ENCODE results near the gene FAM153A.
"Not testable (repeated sequence)": the region's sequence is repeated elsewhere in the genome, so short reads cannot be mapped to it uniquely, and the experiment has no call there.

Gene FAM153A

DNA sequence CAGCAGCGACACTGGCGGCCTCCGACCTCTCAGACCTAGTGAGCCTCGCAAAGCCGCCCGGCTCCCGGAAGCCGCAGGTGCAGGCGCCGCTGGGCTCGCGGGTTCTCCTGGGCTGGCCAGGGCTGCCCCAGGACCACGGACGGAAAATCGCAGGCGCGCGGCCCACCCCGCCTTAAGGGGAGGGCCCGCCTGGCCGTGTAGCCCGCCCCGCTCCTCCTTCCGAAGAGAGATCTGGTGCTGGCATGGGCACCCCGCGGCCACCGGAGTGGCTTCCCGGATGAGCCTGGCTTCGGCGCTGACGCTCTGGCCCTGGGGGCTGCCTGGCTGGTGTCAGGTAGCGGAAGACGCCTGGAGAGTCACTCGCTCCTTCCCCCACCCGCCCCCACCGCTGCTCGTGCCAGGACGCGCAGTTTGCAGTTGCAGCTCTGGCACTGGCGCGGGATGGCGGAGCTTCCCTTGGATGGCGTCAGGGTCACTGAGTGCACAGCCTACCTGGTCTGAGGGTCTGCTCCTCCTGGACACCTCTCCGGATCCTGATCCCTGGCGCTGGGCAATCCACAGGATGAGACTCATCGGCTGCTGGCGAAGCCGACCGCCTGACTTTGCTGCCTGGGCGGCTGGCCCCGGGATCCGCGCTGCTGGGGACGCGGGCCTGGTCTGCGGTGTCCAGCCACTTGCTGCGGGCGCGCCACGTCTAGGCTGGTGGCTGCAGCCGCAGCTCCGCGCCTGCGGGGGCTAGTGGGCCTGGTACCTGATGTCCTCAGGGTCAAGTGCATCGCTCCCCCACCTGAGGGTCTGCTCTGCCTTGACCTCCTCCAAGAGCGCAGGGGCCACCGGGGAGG lies at the start of gene FAM153A:
Gene FAM153A (minus strand): TSS at position 108 of the 842 bp plus-strand sequence.
- TF ChIP-seq, protein P1, sequence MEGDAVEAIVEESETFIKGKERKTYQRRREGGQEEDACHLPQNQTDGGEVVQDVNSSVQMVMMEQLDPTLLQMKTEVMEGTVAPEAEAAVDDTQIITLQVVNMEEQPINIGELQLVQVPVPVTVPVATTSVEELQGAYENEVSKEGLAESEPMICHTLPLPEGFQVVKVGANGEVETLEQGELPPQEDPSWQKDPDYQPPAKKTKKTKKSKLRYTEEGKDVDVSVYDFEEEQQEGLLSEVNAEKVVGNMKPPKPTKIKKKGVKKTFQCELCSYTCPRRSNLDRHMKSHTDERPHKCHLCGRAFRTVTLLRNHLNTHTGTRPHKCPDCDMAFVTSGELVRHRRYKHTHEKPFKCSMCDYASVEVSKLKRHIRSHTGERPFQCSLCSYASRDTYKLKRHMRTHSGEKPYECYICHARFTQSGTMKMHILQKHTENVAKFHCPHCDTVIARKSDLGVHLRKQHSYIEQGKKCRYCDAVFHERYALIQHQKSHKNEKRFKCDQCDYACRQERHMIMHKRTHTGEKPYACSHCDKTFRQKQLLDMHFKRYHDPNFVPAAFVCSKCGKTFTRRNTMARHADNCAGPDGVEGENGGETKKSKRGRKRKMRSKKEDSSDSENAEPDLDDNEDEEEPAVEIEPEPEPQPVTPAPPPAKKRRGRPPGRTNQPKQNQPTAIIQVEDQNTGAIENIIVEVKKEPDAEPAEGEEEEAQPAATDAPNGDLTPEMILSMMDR (IDR thresholded peaks at IDR 0.05): not testable (repeated sequence)

Measured in LNCAP (cell line).